CD4-positive, alpha-beta T cell treated with Interleukin-21 for 1 hour (primary cell): ENCODE measurements around the gene AKNA.

Experiments used
- DNase-seq: peaks from one replicate; pipeline ENCODE4 v3.0.0-alpha.2; 2020

AKNA gene, protein sequence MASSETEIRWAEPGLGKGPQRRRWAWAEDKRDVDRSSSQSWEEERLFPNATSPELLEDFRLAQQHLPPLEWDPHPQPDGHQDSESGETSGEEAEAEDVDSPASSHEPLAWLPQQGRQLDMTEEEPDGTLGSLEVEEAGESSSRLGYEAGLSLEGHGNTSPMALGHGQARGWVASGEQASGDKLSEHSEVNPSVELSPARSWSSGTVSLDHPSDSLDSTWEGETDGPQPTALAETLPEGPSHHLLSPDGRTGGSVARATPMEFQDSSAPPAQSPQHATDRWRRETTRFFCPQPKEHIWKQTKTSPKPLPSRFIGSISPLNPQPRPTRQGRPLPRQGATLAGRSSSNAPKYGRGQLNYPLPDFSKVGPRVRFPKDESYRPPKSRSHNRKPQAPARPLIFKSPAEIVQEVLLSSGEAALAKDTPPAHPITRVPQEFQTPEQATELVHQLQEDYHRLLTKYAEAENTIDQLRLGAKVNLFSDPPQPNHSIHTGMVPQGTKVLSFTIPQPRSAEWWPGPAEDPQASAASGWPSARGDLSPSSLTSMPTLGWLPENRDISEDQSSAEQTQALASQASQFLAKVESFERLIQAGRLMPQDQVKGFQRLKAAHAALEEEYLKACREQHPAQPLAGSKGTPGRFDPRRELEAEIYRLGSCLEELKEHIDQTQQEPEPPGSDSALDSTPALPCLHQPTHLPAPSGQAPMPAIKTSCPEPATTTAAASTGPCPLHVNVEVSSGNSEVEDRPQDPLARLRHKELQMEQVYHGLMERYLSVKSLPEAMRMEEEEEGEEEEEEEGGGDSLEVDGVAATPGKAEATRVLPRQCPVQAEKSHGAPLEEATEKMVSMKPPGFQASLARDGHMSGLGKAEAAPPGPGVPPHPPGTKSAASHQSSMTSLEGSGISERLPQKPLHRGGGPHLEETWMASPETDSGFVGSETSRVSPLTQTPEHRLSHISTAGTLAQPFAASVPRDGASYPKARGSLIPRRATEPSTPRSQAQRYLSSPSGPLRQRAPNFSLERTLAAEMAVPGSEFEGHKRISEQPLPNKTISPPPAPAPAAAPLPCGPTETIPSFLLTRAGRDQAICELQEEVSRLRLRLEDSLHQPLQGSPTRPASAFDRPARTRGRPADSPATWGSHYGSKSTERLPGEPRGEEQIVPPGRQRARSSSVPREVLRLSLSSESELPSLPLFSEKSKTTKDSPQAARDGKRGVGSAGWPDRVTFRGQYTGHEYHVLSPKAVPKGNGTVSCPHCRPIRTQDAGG (N-terminal part only)

DNA sequence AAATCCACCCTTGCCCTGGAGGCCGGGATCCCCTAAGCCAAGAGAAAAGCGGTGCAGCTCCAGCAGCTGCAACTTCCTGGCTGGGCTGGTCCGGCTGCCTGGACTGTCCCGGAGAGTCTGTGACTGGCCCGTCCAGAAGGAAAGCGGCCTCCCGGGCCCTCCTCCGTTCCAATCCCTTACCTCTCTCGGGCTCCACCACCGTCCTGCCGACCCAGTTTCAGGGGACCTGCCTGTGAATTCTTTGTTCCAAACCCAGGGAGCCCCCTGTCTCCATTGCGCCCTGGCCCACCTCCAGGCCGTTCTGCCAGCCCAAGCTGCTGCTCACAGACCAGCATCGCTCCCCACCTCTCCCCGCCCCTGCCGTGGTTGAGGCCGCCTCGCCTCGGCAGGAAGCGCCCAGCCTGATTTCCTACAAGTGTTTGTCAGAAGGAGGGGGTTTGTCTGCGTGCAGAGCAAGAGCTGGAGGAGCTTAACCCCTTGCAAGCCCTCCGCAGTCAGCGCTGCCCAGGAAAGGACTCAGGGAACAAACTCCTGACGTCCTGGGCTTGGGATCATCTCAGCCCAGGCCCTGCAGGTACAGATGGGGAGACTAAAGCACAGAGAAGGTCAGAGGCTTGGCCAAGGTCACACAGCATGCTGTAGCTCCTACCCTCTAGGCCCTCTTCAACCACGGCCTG is at the start of gene AKNA:
AKNA (minus strand) TSS at position 303 of the 677 bp plus-strand sequence. CDS start 6,649 bp downstream, outside the sequence.
- peak; percentile 86 for DNase-seq

DNA sequence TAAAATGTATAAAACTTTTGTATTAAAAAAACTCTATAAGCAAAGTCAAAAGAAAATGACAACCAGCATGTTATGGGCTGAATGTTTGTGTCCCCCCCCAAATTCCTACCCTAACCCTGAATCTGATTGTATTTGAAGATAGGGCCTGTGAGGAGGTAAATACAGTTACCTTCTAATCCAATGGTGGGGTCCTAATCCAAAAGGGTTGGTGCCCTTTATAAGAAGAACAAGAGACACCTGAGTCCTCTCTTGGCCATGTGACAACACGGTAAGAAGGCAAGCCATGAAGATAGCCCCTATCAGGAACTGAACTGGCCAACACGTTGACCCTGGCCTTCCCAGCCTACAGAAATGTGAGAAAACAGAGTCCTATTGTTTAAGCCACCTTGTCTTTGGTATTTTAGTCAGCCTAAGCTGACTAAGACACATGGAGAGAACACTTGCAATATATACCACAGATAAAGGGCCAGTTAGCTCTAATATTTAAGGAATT is 49.7 kb upstream of the AKNA start:
- no peak for DNase-seq

DNA sequence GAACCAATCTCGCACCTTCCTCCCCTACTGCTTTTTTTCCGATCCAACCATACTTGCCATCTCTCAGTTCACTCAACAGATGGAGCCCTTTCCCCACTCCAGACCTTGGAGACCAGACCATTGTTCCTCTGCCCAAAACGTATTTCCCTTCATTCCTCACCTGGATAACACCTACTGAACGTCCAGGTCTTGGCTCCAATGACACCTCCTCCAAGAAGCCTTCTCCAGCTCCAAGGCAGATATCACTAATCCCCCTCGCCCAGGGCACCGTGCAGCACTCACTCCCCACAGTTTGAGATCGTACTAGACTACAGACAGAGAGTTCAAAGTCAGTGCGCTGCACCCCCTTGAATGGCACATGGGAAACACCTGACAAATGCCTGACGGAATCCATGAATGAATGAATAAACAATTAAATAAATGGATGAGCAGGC is 47.1 kb upstream of the AKNA start:
- peak; percentile 38 for DNase-seq

DNA sequence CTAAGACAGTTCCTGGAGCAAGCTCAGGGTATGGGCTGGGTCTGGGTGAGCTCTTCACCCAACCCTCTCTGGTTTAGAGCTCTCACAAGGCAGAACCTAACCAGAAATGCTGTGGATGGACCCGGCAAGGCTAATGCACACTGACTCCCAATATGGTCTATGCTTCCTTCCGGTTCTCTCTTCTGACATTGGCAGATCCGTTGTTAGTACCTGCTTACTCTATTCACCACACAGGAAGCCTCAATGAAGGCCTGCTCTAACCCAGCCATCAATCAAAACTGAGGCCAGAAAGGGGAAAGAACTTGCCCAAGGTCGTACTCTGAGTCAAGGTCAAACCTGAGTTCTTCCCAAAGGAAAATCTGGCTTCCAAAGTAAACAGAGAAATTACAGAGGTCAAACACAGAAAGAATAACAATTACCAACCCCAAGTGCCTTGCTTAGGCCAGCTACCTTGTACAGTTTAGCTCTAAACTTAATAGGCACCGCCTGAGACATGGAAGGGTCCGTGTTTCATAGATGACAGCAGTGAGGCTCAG is 46.0 kb upstream of the AKNA start:
- DNase-seq, result no peak

DNA sequence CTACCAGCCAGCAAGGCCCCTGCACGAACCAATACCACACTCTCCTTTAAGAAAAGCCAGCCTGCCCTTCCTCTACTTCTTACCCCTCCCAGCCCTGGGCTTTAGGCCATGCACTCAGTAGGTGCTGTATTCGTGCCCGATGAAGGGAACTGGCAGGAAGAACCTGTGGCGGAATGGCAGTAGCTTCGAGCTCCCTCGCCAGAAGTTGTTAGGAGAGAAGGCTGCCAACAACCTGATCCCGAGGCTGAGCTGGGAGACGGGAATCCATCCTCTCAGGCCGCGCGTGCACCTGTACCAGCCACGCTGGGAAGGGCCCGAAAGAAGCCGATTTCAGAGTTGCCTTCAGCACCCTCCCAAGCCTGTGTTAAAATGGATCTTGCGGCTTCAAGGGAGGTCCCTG is 45.3 kb upstream of the AKNA start:
- DNase-seq, result no peak

DNA sequence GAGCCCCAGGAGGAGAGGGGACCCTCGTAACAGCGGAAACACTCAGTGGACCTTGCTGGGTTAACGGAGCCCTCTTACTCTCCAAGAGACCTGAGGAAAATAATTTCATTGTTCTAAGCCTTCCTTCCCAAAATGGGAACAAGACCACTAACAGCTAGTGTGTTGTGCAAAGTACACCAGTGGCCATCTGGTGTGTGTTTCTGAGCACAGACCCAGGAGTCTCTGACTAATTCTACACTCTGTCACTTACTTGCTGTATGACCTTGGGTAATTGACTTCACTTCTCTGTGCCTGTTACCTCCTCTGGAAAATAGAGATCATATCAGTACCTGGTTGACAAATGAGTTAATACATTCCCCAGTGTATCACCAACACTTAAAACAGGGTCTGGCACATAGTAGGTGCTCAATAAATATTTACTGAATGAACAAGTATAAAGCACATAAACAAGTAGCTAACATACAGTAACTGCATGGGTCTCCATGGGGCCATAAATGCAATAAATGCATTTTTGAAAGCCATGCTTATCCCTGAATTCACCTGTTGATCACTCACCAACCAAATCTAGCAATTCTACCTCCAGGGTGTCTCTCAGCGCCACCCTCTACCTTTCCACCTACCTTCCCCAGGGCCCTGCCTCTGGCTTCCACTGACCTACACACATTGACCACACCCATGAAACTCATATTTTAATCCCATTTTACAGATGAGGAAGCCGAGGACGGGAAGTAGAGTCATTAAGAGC is 44.7 kb upstream of the AKNA start:
- DNase-seq, result no peak

DNA sequence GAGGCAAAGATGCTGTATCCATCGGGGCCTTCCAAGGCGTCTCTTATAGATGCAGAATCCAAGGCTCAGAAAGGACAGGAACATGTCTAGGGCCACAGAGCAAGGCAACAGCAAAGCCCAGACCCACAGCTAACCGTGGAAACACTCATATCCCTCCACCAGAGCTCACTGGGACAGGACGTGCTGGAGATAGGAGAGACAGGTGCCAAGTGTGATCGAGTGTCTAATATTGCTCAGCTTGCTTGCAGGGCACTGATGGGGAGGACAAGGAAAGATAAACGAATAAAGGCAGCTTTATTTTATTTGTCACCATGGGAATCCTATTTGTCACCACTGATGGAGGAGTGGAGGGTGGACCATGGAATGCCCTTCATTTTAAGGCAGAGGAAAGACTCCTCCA is 44.0 kb upstream of the AKNA start:
- no peak for DNase-seq

DNA sequence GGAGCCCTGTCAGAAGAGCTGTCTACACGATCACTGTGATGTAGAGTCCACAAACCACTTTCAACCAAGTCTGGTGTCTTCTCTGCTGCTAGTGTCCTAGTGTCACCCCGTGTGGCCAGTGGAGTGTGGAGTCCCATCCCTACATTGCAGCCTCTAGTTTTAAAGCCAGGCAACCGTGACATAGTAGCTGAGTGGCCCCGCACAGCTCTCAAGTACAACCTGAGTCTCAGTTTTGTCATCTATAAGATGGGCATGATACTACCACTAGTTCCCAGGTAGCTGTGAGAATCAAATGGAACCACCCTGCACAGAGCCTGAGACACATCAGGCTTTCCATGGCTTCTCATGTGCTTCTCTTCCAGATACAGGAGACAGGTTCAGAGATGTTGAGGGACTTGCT is 43.2 kb upstream of the AKNA start:
- DNase-seq, result no peak

DNA sequence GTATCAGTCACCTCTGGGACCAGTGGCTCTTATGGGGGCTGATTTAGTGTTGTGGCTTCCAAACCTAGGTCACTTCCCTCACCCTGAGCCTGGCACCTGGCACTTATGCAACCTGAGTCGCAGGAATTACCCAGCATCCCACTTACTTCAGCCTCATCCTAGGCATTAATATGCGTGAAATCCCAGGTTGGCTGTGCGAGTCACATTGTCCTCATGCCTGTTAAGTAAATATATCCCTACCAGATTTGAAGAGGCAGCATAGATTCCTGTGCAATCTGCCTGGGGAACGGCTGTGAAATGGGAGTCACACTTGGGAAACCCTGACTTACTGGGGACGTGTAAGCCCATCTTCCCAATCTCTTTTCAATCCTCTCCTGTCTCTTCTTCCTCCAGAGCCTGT is 42.7 kb upstream of the AKNA start:
- DNase-seq, result no peak

DNA sequence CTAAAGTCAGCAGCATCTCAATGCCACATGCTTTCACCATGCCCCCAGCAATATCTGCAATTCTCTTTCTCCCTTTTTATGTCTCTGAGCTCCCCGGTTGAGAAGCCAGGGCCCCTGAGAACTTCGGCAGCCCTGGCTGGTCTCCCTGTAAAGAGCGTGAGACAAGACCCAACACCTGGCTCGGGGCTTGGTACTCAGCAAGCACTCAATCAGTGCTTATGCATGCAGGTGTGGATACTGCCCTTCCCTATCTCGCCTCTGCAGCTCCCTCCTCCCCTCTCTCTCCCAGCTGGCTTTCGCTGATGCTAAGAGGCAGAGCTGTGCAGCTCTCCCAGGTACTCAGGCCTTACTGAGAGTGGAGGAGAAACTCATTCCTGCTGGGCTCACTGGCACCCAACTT is 41.7 kb upstream of the AKNA start:
- DNase-seq, result no peak

DNA sequence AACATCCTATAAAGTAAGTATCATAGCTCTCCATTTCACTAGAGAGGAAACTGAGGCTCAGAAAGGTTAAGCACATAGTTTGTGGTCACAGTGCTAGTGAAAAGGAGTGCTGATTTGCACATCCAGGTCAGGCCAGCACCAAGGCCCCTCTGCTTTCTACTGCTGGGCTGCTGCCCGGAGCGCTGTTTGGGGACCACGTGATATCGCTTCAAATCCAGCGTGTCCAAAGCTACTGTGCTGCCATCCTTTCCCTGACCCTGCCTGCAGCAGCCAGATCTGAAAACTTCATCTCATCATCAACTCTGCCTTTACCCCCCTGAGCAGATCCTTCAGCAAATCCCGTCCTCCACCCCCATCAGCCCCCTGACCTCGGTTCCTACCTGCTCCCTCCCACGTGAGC is 40.7 kb upstream of the AKNA start:
- DNase-seq, result no peak

DNA sequence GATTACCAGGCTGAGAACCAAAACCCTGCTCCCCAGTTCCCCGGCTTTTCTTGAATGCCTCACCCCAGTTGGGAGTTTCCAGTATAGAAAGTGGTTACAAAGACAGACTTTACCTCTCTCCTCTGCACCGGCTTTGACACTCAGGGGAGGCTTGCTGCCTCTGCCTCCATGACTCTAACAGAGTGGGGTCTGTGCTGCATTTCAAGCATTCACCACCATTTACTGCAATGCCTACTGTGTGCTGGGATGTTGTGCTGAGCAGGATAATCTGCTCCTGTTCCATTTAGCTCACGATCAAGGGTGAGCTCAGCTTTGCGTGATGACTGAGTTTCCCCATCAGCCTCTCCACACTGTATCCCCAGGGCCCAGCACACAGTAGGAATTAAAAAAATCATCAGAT is 39.9 kb upstream of the AKNA start:
- DNase-seq, result no peak

DNA sequence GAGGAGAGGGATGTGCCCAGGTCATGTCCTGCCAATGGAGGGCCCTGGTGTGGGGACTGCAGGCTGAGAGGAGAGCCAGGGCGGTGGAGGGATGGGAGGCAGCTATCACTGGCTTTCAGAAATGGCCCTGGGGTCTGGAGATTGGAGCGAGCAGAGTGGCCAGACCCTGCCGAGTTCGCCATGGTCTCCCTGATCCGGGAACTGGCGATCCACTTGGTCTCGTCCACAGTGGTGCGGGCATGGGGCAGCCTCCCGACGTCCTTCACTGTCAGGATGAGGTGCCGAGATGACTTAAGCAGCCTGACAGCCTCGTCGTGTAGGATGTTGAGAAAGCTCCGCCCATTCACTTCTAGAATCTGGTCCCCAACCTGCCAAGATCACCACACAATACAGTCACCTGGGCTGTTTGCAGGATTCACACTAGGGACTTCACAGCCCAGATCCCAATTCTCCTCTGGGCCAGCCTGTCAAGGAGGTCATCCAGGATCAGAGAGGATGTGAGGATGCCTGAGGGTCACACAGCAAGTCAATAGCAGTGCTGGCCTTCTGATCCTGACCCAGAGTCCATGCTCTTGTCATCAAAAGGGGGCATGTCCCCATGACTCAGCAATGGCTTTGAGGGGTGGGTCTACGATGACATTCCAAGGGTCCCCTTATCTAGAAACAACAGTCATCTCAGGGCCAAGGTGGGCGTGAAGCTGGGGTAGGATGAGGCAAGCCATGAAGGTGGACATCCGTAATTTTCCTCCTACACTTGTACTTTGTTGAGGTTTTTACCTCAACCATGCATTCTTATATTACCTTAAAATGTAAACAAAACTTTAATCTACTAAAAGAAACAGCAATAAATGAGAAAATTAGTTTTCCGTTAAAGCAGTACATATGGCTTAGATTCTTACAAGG is 38.5 kb upstream of the AKNA start:
- no peak for DNase-seq

DNA sequence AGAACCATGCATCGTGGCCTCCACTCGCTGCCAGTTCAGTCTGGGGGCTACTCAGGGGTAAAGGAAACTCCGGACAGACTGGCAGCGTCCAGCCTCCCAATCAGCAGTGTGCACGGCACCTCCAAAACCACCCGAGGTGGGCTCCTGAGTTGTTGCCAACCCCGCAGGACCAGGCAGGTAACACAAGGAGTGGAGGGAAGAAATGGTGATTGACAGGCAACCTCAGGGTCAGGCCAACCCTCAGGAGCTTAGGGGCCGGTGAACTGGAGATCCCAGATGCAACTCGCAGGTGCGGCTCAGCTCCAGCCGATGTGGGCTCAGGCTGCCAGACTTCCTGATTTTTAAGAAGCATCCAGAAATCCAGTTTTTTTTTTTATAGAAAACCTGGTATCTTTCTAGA is 37.3 kb upstream of the AKNA start:
- DNase-seq, result no peak

DNA sequence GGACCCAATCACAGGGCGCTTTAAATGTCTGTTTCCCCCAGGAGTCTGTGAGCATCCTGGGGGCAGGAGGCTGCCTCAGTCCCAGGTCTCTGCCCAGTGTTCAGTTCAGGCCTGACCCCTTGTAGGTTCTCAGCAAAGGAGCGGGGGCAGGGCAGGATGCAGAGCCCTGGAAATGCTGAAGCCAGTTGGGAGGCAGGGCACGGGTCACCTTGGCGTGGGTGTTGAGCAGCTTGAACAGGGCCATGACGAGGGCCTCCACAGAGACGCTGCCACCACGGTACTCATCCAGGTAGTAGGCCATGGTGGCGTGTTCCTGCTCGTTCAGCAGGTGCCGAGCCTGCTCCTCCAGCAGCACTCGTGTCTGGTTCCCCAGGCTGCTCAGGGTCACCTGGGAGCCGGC is 36.3 kb upstream of the AKNA start:
- no peak for DNase-seq

DNA sequence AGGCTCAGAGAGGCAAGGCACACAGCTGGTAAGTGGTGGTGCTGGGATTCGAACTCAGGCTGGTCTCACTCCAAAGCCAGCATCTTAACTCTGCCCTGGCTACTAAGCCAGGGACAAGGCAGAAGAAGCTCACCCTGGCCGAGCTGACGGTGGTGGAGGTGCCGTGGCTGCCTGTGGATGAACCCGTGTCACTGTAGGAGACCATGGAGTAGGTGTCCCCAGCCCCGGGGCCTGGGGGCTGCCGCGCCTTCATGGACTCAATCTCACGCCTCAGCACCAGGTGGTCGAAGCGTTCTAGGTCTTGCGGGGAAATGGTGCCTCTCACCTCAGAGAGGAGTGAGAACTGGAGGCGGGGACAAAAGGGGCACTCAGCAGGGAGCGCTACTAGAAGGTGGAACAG is 35.4 kb upstream of the AKNA start:
- no peak for DNase-seq

DNA sequence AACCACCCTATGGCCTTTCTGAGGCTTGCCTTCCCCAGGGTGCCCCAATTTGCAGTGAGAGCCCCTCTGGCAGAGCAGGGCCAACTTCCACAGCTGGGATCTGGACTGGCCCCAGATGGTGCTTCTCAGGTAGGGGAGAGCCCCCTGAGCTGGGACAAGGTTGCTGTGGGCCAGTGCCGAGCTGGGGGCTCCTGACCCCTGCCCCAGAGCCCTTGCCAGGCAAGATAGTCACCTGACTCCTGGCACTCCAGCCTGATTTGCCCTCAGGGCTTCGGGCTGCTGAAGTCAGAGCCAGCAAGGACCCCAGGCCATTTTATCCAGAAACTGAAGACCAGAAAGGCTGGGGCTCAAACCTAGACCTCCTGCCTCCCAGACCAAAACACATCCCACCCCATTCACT is 33.4 kb upstream of the AKNA start:
- DNase-seq, result no peak

DNA sequence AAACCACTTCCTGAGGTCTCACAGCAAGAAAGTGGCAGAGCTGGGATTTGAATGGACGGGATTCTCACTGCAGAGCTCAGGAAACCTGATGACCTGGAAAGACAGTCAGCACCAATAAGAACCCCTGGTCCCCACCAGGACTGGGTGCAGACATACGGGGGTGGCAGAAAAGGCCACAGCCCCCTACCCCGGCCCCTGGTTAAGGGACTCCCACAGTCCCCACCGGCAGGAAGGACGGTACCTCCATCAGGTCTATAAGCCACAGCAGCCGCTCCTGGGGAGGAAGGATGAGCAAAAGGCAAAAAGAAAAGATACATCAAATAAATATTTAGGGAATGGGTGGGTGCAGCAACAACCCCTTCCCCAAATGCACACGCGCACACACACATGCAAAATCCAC is 32.0 kb upstream of the AKNA start:
- no peak for DNase-seq

DNA sequence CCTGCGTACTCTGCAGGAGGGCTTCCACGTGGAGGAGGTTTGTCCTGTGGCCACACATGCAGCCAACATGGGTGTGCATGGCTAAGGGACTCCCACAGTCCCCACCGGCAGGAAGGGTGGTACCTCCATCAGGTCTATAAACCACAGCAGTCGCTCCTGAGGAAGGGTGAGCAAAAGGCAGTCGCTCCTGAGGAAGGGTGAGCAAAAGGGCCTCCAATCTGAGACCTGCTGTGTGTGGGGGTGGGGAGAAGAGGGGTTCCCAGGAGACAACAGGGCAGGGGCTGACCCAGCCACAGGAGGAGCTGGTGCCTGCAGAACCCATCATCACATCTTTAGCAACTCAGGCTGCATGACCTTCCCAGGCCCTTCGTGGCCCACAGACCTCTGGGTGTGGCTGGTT is 30.3 kb upstream of the AKNA start:
- DNase-seq, result no peak

DNA sequence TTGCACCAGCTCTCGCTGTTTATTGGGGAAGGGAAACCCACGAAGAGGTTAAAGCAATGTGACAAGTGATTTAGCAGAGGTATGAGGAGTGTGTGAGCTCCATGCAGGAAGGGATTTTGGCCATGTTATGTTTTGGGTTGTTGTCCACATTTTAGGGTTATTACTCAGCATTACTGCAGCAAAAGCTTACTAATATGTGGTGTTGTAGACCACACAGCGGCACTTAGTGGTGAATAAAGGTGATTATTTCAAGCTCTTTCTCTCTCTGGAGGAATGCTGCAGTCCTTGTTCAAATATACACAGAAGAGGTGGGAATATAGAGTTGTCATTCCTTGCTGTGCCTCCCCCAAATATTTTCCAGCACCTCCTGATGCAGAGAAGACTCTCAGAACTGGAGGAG is 29.7 kb upstream of the AKNA start:
- no peak for DNase-seq
